ENCODE results near the gene HK3.

Gene HK3

GRCh38 chr5:176886336-176887251, 12.6 kb downstream of the HK3 start:
- H3K27ac ChIP-seq = no peak overlapping the region
- intact Hi-C loops (cut with DNase I; ENCODE audit: low total_unique reads) = loop anchor here (10.0 kb wide), 1 partner anchor 312 kb away; no protein-coding TSS in a partner anchor
- TF ChIP-seq CTCF (IDR thresholded peaks at IDR 0.05) = no peak
- DNase-seq = no peak
- no peak overlapping the region for H3K4me3 ChIP-seq
- H3K4me1 ChIP-seq = no peaks in the 10 kb centered on the region
- H3K9me3 ChIP-seq = no peaks in the 10 kb centered on the region
- peaks cover 0 to 5% of the 10 kb centered on the region in 2 donors for H3K27me3 ChIP-seq
- no peaks in the 10 kb centered on the region for H3K36me3 ChIP-seq

- no peak overlapping the region for H3K27ac ChIP-seq
- peaks cover 0 to 5% of the 10 kb centered on the region in 2 donors for H3K27me3 ChIP-seq
- no peak overlapping the region for H3K4me3 ChIP-seq
- H3K9me3 ChIP-seq = no peaks in the 10 kb centered on the region
- H3K36me3 ChIP-seq = no peaks in the 10 kb centered on the region
- no peak for TF ChIP-seq CTCF (IDR thresholded peaks at IDR 0.05)
- intact Hi-C loops (cut with DNase I; ENCODE audit: low total_unique reads) = loop anchor here (10.0 kb wide), 1 partner anchor 310 kb away; no protein-coding TSS in a partner anchor
- DNase-seq = no peak
- no peaks in the 10 kb centered on the region for H3K4me1 ChIP-seq
Measured at GRCh38 chr5:176884571-176884890, 14.6 kb downstream of the HK3 start.

- H3K9me3 ChIP-seq = no peaks in the 10 kb centered on the region
- intact Hi-C loops (cut with DNase I; ENCODE audit: low total_unique reads) = loop anchor here (10.0 kb wide), 1 partner anchor 309 kb away; no protein-coding TSS in a partner anchor
- no peak for TF ChIP-seq CTCF (IDR thresholded peaks at IDR 0.05)
- DNase-seq = no peak
- no peak overlapping the region for H3K4me3 ChIP-seq
- H3K27me3 ChIP-seq = peaks cover 0 to 11% of the 10 kb centered on the region in 2 donors
- no peaks in the 10 kb centered on the region for H3K4me1 ChIP-seq
- no peak overlapping the region for H3K27ac ChIP-seq
- H3K36me3 ChIP-seq = no peaks in the 10 kb centered on the region
Measured at GRCh38 chr5:176883700-176884570, 15.2 kb downstream of the HK3 start.

- no peaks in the 10 kb centered on the region for H3K36me3 ChIP-seq
- intact Hi-C loops (cut with DNase I; ENCODE audit: low total_unique reads) = loop anchor here (10.0 kb wide), 1 partner anchor 308 kb away; no protein-coding TSS in a partner anchor
Measured at GRCh38 chr5:176882567-176882903, 16.6 kb downstream of the HK3 start.

More at GRCh38 chr5:176882567-176882903, 16.6 kb downstream of the HK3 start:
- no peak for DNase-seq
- Histone ChIP-seq H3K27ac (no peak overlapping the region), H3K9me3 (no peaks in the 10 kb centered on the region), H3K4me3 (no peak overlapping the region), H3K27me3 (peaks cover 0 to 25% of the 10 kb centered on the region in 2 donors), H3K4me1 (no peaks in the 10 kb centered on the region)
- TF ChIP-seq CTCF (IDR thresholded peaks at IDR 0.05) = no peak

All from tibial artery (tissue), 4 donors.